ENCODE results near the gene ST6GALNAC3. TPM values are rescaled to one million over a fixed set of nuclear protein-coding genes. Genes with fewer than 3 reads are reported as not detected.
"Not testable (repeated sequence)": the region's sequence is repeated elsewhere in the genome, so short reads cannot be mapped to it uniquely, and the experiment has no call there.

ST6GALNAC3 gene
- total RNA-seq, 4 donors from 2014 or later, result 0.79 to 5.3 (median 1.6) TPM

- H3K27ac ChIP-seq, result no peak overlapping the region
- DNase-seq (ENCODE audit: low spot score in 2 of 2), result no peak
- no peak for TF ChIP-seq EP300 (IDR thresholded peaks at IDR 0.05)
- H3K27me3 ChIP-seq, result no peaks in the 10 kb centered on the region
- no peaks in the 10 kb centered on the region for H3K9me3 ChIP-seq
- H3K4me1 ChIP-seq, result no peaks in the 10 kb centered on the region
- H3K4me3 ChIP-seq, result no peak overlapping the region
- WGBS, result 60% methylated on average over 1 of the region's 1 CpG
- H3K36me3 ChIP-seq, result no peaks in the 10 kb centered on the region
Measured at GRCh38 chr1:76110666-76111065, 36.1 kb downstream of the ST6GALNAC3 start.

- not testable (repeated sequence) for H3K27me3 ChIP-seq; H3K36me3 ChIP-seq; DNase-seq (ENCODE audit: low spot score in 2 of 2); H3K4me1 ChIP-seq; H3K4me3 ChIP-seq; H3K9me3 ChIP-seq; H3K27ac ChIP-seq
- WGBS, result no CpG with 5 or more reads among the region's 35 CpGs
Measured at GRCh38 chr1:76112321-76112720, 37.8 kb downstream of the ST6GALNAC3 start.

- Histone ChIP-seq H3K27me3 (no peaks in the 10 kb centered on the region), H3K36me3 (no peaks in the 10 kb centered on the region), H3K4me1 (no peaks in the 10 kb centered on the region), H3K4me3 (no peak overlapping the region), H3K9me3 (no peaks in the 10 kb centered on the region), H3K27ac (no peak overlapping the region)
- TF ChIP-seq POLR2A (IDR thresholded peaks at IDR 0.05) (no peak), POLR2AphosphoS5 (IDR thresholded peaks at IDR 0.05) (no peak), EP300 (IDR thresholded peaks at IDR 0.05) (no peak), CTCF (IDR thresholded peaks at IDR 0.05) (no peak)
- no peak for DNase-seq (ENCODE audit: low spot score in 2 of 2)
Measured at GRCh38 chr1:76113446-76113845, 38.9 kb downstream of the ST6GALNAC3 start.

GRCh38 chr1:76115171-76115570, 40.6 kb downstream of the ST6GALNAC3 start:
- Histone ChIP-seq H3K27ac (no peak overlapping the region), H3K4me1 (no peaks in the 10 kb centered on the region), H3K36me3 (no peaks in the 10 kb centered on the region), H3K27me3 (no peaks in the 10 kb centered on the region), H3K4me3 (no peak overlapping the region), H3K9me3 (no peaks in the 10 kb centered on the region)
- no peak for DNase-seq (ENCODE audit: low spot score in 2 of 2)
- 57% methylated on average over 2 of the region's 2 CpGs for WGBS
- TF ChIP-seq CTCF (IDR thresholded peaks at IDR 0.05) (no peak), EP300 (IDR thresholded peaks at IDR 0.05) (no peak), POLR2AphosphoS5 (IDR thresholded peaks at IDR 0.05) (no peak), POLR2A (IDR thresholded peaks at IDR 0.05) (no peak)

GRCh38 chr1:76121850-76122249, 47.3 kb downstream of the ST6GALNAC3 start:
- no peaks in the 10 kb centered on the region for H3K36me3 ChIP-seq
- no peak overlapping the region for H3K27ac ChIP-seq
- no peaks in the 10 kb centered on the region for H3K9me3 ChIP-seq
- H3K4me3 ChIP-seq, result no peak overlapping the region
- 65% methylated on average over 5 of the region's 5 CpGs for WGBS
- H3K4me1 ChIP-seq, result no peaks in the 10 kb centered on the region
- no peak for DNase-seq (ENCODE audit: low spot score in 2 of 2)
- H3K27me3 ChIP-seq, result no peaks in the 10 kb centered on the region
- TF ChIP-seq EP300 (IDR thresholded peaks at IDR 0.05) (no peak), POLR2AphosphoS5 (IDR thresholded peaks at IDR 0.05) (no peak), POLR2A (IDR thresholded peaks at IDR 0.05) (no peak), CTCF (IDR thresholded peaks at IDR 0.05) (no peak)

- no peak overlapping the region for H3K4me3 ChIP-seq
- no peaks in the 10 kb centered on the region for H3K4me1 ChIP-seq
- H3K9me3 ChIP-seq, result no peaks in the 10 kb centered on the region
- H3K27ac ChIP-seq, result no peak overlapping the region
- WGBS, result 76% methylated on average over 5 of the region's 5 CpGs
- TF ChIP-seq POLR2A (IDR thresholded peaks at IDR 0.05), result no peak
- no peak for TF ChIP-seq EP300 (IDR thresholded peaks at IDR 0.05)
- TF ChIP-seq POLR2AphosphoS5 (IDR thresholded peaks at IDR 0.05), result no peak
- TF ChIP-seq CTCF (IDR thresholded peaks at IDR 0.05), result no peak
- H3K36me3 ChIP-seq, result no peaks in the 10 kb centered on the region
- no peak for DNase-seq (ENCODE audit: low spot score in 2 of 2)
- H3K27me3 ChIP-seq, result no peaks in the 10 kb centered on the region
Measured at GRCh38 chr1:76122271-76122670, 47.7 kb downstream of the ST6GALNAC3 start.

GRCh38 chr1:76123411-76124064, 49.0 kb downstream of the ST6GALNAC3 start:
- H3K27ac ChIP-seq; H3K36me3 ChIP-seq; H3K4me1 ChIP-seq; H3K27me3 ChIP-seq; DNase-seq (ENCODE audit: low spot score in 2 of 2); H3K9me3 ChIP-seq; H3K4me3 ChIP-seq: not testable (repeated sequence)
- 93% methylated on average over 5 of the region's 5 CpGs for WGBS
